Activated T-cell treated with anti-CD3 and anti-CD28 coated beads for 48 hours (primary cell): ENCODE data around the gene CCDC91.
"Not testable (repeated sequence)": the region's sequence is repeated elsewhere in the genome, so short reads cannot be mapped to it uniquely, and the experiment has no call there.

Source experiments
- DNase-seq: peaks from one replicate; pipeline ENCODE4 v3.0.0-alpha.2; 2020; ENCODE audit warnings: low read depth

CCDC91 gene

DNA sequence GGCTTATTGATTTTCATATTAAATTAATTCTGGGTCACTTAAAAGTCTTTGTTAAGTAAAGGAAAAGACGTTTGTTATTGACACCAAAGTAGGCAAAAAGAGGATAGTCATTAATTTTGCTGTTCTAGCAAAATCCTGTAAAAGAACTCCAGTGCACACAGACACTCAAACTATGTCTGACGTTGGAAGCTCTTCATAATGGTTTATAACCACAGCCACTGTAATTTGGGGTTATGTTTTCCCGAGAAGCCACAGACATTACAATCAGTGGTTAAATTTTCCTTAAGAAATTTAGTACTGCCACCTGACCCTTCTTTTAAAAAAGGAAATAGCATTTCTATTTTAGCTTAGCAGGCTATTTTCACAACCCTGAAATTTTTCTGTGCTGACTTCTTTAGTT lies 267.5 kb downstream of the CCDC91 start:
- no peak for DNase-seq

DNA sequence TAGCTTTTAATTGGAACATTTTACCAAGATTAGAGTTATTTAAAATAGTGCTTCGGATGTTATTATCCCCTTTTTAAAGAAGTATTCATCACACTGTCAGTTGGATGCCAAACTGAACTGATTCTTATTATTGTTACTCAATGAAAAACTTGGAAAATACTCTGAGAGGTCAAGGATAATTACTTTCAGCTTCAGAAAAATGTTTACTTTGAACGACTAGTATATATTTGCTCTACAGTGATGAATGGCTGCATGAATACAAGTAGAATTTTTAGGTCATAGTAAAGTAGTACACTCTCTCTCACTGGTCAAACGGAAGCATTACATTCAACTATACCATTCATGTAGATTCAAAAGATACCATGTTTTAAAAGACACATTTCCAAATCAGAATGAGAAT lies 269.2 kb downstream of the CCDC91 start:
- DNase-seq: no peak

DNA sequence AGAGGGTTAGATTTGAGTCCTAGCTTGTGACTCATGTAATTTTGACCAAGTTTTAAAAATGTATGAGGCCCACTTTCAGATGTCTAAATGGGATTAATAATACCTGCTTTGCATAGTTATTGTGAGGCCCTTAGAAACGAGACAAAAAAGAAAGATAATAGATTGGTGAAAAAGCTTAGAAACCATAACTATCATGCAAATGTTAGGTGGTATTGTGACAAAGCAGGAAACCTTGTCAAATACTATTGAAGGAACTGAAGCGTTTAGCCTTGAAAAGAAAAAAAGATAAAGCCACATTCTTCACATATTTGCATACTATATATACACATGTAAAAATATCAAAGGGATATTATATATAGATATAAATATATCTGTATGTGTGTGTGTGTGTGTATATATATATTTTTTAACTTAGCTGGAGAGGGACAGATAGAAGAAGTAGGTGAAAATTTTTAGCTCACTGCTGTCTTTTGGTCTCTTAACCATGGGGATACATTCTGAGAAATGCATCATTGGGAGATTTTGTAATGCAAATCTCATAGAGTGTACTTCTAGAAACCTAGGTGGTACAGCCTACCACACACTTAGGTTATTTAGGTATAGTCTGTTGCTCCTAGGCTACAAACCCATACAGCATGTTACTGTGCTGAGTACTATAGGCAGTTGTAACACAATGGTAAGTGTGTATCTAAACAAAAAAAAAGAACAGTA lies 270.3 kb downstream of the CCDC91 start:
- DNase-seq: no peak

DNA sequence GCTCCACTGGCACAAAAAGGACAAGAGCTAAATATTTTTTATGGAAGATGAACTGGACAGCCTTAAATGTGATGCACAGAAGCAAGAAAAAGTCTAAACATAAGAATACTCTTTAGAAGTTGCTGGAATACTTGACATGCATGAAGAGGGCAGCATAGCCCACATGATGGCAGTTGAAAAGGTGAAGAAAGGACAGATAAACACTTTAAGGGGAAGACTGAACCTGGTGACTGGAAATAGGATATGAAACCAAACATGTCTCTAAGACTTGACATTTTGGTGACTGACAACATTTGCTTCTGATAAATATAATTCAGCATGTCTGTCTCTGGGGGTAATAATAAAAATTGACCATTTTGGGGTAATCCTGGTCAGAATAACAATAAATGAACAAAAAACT lies 273.1 kb downstream of the CCDC91 start:
- no peak for DNase-seq

DNA sequence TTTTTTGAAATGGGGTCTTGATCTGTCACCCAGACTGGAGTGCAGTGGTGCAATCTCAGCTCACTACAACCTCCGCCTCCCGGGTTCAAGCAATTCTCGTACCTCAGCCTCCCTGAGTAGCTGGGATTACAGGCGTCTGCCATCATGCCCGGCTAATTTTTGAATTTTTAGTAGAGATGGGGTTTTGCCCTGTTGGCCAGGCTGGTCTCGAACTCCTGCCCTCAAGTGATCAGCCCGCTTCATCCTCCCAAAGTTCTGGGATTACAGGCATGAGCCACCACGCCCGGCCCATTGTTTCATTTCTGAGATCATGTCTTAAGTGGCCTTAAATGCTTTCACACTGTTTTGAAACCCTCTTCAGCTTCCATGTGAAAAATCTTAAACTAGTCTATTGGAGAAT lies 281.5 kb downstream of the CCDC91 start:
- DNase-seq: not testable (repeated sequence)

DNA sequence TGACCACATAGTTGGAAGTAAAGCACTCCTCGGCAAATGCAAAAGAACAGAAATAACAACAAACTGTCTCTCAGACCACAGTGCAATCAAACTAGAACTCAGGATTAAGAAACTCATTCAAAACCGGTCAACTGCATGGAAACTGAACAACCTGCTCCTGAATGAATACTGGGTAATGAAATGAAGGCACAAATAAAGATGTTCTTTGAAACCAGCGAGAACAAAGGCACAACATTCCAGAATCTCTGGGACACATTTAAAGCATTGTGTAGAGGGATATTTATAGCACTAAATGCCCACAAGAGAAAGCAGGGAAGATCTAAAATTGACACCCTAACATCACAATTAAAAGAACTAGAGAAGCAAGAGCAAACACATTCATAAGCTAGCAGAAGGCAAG lies 285.9 kb downstream of the CCDC91 start:
- DNase-seq: not testable (repeated sequence)

DNA sequence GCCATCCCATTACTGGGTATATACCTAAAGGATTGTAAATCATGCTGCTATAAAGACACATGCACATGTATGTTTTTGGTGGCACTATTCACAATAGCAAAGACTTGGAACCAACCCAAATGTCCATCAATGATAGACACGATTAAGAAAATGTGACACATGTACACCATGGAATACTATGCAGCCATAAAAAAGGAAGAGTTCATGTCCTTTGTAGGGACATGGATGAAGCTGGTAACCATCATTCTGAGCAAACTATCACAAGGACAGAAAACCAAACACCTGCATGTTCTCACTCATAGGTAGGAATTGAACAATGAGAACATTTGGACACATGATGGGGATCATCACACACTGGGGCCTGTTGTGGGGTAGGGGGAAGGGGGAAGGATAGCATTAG lies 288.8 kb downstream of the CCDC91 start:
- DNase-seq: not testable (repeated sequence)

DNA sequence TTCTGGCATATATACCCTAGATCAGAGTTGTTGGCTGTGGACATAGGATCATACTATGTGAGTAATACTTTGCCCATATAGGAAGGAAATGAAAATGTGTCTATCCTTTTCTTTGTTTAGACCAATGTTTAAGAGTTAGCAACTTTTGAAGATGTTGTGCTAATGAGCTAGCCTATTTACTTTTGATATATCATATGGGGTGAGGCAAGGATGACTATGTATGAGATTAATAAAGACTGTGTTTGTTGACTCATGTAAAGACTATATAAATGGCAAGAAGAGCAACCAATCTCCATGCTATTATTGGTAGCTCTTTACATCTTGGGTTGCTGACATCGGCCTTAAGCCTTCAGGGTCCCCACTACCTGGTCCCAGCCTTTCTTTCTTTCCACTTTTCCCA lies 289.4 kb downstream of the CCDC91 start:
- no peak for DNase-seq

DNA sequence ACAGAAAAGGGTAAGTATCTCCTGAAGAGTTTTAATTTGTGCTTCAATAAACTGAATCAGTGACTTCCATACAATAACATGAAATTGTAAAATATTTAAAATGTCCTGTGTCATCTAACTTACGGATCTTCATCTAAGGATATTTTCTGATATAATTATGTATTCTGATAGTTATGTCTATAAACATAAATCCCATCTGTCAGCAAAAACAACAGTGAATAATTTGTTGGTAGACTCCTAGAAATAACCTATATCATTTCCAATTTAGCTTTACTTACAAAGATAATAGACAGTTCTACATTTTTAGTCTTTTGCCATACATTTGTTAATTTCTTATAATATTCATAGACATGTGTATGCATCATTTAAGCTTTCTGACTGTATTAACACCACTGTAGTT lies 293.9 kb downstream of the CCDC91 start:
- DNase-seq: no peak

DNA sequence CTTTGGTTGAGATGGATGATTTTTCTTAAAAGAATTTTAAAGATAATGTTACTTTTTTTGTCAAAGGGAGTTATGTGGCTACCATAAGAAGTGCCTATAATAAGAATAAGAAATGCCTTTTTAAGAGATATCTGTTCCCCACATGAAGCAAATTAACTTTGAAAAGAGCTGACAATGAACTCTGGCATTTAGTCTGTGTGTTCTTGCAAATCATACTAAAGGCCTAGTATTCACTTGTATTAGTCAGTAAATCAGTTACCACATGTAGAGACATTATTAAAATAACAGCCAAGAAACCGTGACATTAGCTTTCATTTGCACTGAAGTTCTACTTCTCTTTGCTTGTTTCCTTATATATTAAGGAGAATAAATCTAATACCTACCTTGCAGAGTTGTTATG lies 296.3 kb downstream of the CCDC91 start:
- no peak for DNase-seq

DNA sequence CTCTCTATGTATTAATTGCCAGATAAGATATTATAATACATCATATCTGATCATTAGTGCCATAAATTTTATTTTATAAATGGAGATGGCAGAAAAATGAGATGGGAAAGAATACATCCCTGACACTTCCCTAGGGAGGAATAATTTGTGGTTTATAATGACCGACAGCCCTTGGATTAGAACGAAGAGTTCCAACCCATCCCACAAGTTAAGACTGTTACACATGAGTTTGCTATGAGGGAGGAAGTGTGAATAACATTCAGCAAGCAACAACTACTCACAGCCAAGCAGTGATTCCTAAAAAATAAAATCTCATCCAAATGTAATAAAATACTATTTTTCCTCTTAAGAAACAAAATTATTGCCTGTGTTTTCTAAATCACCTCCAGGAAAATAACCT lies 299.0 kb downstream of the CCDC91 start:
- DNase-seq: no peak

DNA sequence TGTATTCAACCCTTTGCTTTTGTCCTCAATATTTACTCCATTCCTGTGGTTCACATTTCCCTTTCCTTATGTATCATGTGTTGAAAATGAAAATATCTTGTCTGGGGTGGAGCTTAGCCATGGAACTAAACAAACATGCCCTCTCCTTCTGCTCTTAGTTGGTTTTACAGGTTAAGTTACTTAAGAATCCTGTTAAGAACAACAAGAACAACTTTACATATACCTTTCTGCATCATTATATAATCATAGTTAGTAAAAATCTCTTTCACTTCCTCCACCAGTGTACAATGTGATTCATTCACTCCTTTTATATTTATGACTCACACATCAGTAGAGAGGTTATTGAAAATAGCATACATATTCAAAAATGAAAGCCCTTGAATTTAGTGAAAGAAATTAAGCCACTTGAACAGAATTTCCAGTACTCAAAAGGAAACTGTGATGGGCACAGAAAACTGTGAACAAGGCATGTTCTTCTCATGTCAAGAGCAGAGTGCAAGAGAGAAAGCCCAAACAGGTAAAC lies 307.7 kb downstream of the CCDC91 start:
- DNase-seq: no peak

DNA sequence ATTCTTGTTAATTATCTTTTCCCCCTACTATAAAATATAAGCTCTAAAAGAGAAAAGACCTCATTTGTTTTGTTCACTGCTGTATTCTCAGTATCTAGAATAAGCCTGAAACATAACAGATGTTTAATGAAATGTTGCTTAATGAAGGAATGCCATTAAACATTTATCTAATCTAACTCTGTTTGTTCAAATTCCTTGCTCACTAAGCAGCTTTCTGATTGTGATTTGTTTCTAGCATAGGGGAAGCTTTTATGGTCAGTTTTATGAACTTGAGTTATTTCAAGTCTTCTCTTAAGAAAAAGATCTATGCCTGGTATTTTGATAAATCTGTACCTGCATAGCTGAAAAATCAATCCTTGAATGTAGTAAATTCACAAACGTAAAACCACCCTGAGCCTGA lies 308.6 kb downstream of the CCDC91 start:
- DNase-seq: no peak

DNA sequence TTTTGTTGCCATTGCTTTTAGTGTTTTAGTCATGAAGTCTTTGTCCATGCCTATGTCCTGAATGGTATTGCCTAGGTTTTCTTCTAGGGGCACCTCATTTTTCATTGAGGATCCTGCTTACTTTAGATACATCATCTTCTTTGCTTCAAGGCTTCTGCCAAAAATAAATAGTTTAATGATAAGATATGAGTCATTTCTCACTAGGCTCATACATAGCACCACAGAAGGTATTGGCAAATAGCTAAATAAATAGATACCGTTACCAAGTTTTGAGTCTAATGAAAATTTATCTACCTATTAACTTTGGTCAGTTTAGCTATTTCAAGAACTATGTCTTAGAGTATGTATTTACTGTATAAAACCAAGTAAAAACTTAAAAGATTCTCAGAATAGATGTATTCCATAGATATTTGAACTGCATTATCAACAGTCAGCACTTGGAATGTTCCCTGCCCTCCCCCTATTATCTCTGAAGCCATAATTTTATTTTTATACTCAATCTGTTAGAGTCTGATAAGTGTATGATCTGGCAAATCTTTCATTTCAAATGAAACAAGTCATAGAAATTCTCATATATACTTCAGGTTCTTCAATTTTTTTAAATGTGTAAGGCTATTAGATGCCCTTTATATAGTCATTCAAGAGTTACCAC lies 310.2 kb downstream of the CCDC91 start:
- no peak for DNase-seq

DNA sequence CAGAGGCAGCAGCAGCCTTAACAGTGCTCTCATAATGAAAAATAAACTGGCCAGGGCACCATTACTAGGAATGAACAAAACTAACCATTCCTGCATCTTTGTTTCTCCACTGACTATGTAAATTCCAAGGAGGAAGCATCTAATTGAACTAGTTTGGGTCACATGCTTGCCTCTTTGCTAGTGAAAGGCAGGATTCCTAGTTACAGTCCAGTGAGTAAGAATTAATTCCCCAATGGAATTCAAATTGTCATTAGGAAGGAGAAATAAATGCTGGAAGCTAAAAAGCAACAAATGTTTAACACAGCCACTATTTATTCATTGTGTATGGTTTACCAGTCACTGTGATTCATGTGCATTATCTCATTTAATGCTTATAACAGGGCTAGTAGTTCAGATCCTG lies 316.0 kb downstream of the CCDC91 start:
- no peak for DNase-seq

DNA sequence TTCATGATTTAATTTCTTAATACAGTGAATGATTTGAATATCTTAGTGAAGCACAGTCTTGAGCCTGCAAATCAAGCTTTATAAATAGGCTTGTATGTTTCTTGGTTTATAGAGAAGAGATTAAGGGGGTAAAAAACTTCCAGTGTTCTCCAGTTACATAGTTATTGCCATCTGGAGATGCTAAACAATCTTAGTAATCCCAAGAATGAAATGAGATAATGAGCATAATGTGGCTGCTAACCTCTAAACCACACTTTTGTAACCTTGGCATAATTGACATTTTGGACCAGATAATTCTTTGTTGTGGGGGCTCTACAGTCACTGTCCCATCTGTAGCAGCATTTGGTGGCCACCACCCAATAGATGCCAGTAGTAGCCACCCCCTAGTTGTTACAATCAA lies 316.8 kb downstream of the CCDC91 start:
- no peak for DNase-seq

DNA sequence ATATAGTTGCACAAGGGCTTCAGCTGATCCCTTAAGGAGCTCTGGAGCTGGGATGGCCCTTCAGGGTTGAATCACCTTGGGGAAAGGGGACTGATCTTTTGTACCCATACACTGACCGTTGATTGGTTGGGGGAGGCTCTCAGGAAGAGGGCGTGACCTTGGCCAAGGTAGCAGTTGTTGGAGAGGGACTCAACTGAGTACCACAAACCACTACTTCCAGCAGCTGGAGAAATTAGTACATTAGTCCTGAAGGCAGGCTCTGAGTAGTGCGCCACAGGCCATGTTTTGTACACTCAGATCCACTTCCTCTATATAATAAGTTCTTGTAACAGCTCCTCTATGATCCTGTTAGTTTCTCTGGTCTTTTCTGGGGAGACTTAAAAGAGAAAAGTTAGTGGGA lies 317.6 kb downstream of the CCDC91 start:
- DNase-seq: no peak

DNA sequence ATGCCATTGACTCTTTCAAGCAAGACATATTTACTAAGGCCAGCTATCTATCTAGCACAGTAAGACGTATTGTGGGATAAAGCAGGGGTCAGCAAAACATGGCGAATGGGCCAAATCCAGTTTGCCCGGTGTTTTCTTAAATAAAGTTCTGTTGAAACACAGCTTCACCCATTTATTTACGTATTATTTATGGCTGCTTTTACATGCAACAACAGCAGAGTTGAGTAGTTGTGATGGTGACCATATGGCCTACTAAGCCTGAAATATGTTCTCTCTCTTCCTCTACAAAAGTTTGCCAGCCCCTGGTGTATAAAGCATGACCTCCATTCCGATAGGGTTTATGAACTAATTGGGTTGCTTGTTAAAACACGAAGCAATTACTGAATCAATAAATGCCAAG lies 322.1 kb downstream of the CCDC91 start:
- no peak for DNase-seq

DNA sequence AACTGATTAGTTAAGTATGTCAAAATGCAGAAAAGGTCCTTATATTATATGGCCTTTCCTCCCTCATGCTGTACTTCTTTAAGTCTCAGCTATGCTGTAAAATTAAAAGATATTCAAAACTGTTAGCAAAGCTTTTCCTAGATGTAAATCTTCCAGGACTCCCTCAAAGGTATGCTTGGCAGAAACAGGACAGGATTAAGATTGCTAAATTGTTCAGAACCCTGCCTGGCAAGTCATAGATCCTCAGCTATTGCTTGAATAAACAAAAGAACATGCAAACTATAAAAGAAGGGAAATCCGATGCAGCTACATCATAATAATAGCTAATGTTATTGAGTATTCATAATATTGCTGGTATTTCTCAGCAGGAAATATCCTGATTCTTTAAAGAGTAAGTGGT lies 322.6 kb downstream of the CCDC91 start:
- DNase-seq: no peak

DNA sequence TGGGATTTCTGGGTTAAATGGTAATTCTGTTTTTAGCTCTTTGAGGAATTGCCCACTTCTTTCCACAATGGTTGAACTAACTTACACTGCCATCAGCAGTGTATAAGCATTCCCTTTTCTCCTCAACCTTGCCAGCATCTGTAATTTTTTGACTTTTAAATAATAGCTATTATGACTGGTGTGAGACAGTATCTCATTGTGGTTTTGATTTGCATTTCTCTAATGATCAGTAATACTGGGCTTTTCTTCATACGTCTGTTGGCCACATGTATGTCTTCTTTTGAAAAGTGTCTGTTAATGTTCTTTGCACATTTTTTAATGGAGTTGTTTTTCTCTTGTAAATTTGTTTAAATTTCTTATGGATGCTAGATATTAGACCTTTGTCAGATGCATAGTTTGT lies 323.7 kb downstream of the CCDC91 start:
- DNase-seq: no peak

DNA sequence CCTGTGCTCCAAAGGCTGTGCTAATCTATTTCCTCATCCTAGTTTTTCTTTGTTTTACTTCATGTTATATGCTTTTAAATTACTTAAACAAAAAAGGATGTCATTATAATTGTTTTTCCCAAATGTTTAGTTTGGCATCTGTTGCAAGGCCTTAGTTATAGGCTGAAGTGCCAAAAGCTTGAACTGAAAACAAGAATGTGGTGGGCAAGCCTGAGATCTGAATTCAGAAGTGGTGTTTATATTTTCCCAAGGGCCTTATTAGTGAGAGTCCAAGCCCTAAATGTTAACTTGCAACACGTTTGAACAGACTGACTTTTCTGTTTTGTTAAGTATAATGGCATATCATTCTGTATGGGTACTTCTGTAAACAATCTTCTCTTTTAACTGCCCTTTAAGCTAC lies 326.8 kb downstream of the CCDC91 start:
- no peak for DNase-seq

DNA sequence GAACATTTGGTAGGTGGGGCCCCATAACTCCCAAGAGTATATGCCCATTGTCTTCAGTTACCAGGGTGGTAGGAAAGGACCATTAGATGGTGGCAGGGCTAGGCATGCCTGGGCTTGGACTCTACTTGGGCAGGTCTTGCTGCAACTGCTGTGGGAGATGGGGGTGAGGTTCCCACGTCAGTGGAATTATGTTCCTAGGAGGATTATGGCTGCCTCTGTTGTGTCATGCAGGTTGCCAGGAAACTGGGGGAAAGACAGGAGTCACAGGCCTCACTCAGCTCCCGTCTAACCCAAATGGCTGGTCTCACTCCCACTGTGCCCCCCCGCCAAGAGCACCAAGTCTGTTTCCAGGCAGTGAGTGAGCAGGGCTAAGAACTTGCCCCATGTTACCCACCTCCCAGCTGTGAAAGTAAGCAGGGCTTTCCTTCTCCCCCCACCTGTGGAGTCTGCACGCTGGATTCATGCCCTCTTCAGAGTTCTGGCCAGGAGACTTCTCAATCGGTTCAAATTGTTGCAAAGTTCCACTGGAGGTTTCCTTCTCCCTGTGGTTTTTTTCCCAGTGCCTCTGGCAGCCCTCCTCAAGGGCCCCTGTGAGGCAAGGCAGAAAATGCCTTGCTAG lies 337.5 kb downstream of the CCDC91 start:
- DNase-seq: no peak

DNA sequence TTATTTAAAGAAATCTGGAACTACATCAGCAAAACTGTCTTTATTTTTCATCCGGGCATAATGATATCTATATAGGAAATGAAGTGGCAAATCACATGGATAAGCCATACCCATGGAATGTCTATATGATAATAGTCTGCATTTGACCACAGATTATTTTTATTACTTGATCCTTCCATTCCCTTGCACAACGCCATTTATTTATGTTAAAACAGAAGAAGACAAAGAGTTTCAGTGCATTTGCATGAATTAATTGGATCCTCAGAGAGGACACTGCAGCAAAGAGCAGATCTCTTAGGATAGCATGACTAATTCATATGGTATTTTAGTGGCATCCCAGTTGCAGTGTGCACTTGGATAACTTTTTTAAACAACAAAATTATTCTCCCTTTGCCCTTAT lies 345.0 kb downstream of the CCDC91 start:
- DNase-seq: no peak
